ENCODE results near the gene KCTD11.
A peak's percentile ranks its signal among the peaks of the same experiment; 100 is the strongest.
"Not testable (repeated sequence)": the region's sequence is repeated elsewhere in the genome, so short reads cannot be mapped to it uniquely, and the experiment has no call there.

The KCTD11 gene

GRCh38 chr17:7322520-7323194 is 29.3 kb upstream of the KCTD11 start:
- no peak for DNase-seq (ENCODE audit: low read depth in 2 of 2)

- DNase-seq (ENCODE audit: low read depth in 2 of 2) = peak; percentile 44 to 47
Measured at GRCh38 chr17:7323731-7324437, 28.1 kb upstream of the KCTD11 start.

- DNase-seq (ENCODE audit: low read depth in 2 of 2) = no peak
Measured at GRCh38 chr17:7324438-7324779, 27.6 kb upstream of the KCTD11 start.

GRCh38 chr17:7325031-7325528 is 26.9 kb upstream of the KCTD11 start:
- DNase-seq (ENCODE audit: low read depth in 2 of 2) = no peak

GRCh38 chr17:7326186-7326585 is 25.8 kb upstream of the KCTD11 start:
- no peak for DNase-seq (ENCODE audit: low read depth in 2 of 2)

- DNase-seq (ENCODE audit: low read depth in 2 of 2) = no peak
Measured at GRCh38 chr17:7327056-7327455, 24.9 kb upstream of the KCTD11 start.

GRCh38 chr17:7327501-7327900 is 24.5 kb upstream of the KCTD11 start:
- no peak for DNase-seq (ENCODE audit: low read depth in 2 of 2)

GRCh38 chr17:7328009-7328408 is 24.0 kb upstream of the KCTD11 start:
- DNase-seq (ENCODE audit: low read depth in 2 of 2) = no peak

- DNase-seq (ENCODE audit: low read depth in 2 of 2) = no peak
Measured at GRCh38 chr17:7328840-7329373, 23.1 kb upstream of the KCTD11 start, which contains the start of gene NEURL4. TSS of gene NEURL4 (minus strand) at chr17:7329335. CDS start at chr17:7329312, 23 bp downstream.

GRCh38 chr17:7329374-7329996 is 22.5 kb upstream of the KCTD11 start:
- DNase-seq (ENCODE audit: low read depth in 2 of 2) = peak; percentile 89

- peak; percentile 57 for DNase-seq (ENCODE audit: low read depth in 2 of 2)
Measured at GRCh38 chr17:7329997-7330637, 21.8 kb upstream of the KCTD11 start.

GRCh38 chr17:7330638-7331015 is 21.3 kb upstream of the KCTD11 start:
- no peak for DNase-seq (ENCODE audit: low read depth in 2 of 2)

GRCh38 chr17:7332111-7332510 is 19.9 kb upstream of the KCTD11 start:
- no peak for DNase-seq (ENCODE audit: low read depth in 2 of 2)

- DNase-seq (ENCODE audit: low read depth in 2 of 2) = not testable (repeated sequence)
Measured at GRCh38 chr17:7332600-7333069, 19.3 kb upstream of the KCTD11 start.

- no peak for DNase-seq (ENCODE audit: low read depth in 2 of 2)
Measured at GRCh38 chr17:7334938-7335538, 16.9 kb upstream of the KCTD11 start.

- DNase-seq (ENCODE audit: low read depth in 2 of 2) = not testable (repeated sequence)
Measured at GRCh38 chr17:7335765-7336164, 16.2 kb upstream of the KCTD11 start.

GRCh38 chr17:7336240-7337175 is 15.5 kb upstream of the KCTD11 start, which contains the start of gene ACAP1:
TSS of gene ACAP1 (plus strand) at chr17:7336529. CDS start at chr17:7336735, 206 bp downstream.
- peak; percentile 67 to 81 for DNase-seq (ENCODE audit: low read depth in 2 of 2)

- DNase-seq (ENCODE audit: low read depth in 2 of 2) = not testable (repeated sequence)
Measured at GRCh38 chr17:7337600-7337999, 14.4 kb upstream of the KCTD11 start.

GRCh38 chr17:7340179-7340578 is 11.8 kb upstream of the KCTD11 start:
- DNase-seq (ENCODE audit: low read depth in 2 of 2) = no peak

GRCh38 chr17:7341842-7342241 is 10.1 kb upstream of the KCTD11 start:
- no peak for DNase-seq (ENCODE audit: low read depth in 2 of 2)

Data from stimulated activated CD8-positive, alpha-beta memory T cell treated with anti-CD3 and anti-CD28 coated beads, Interleukin-2, amount 100 ng/mL, for 1 hour (primary cell).